Measurements from ENCODE around the gene GLCCI1.

GRCh38 chr7:8115547-8116402, 147.2 kb downstream of the GLCCI1 start:
- TF ChIP-seq CTCF (IDR thresholded peaks at IDR 0.05; ENCODE audit: low read length) (no peak), EZH2 (IDR thresholded peaks at IDR 0.05; ENCODE audit: borderline replicate concordance, low read length) (no peak)

Data from OCI-LY1 (cell line).